Body of pancreas (tissue), 4 donors: ENCODE data around the gene GABRG3. TPM values are rescaled to one million over a fixed set of nuclear protein-coding genes. Genes with fewer than 3 reads are reported as not detected.

Source experiments
- ATAC-seq: fragments of 150-250 bp; one replicate; pipeline ENCODE4 v1.9.1; 2016
- DNase-seq, 4 donors: peaks; one replicate each; pipeline ENCODE4 v3.0.0-alpha.2; 2019
- H3K27ac ChIP-seq, 4 donors: fragments of 200-600 bp; sonication (generic); 1 replicate in 3 of 4; 2 replicates in 1 of 4; pipeline versions ENCODE4 v1.5.1 to v1.6.1; 2016 to 2019; ENCODE audit warnings: mild to moderate bottlenecking in 1 of 4, mixed read lengths in 1 of 4, moderate library complexity in 1 of 4
- H3K27me3 ChIP-seq, 2 donors: fragments of 200-600 bp; sonication (generic); one replicate each; pipeline ENCODE4 v1.6.0; 2016; ENCODE audit warnings: mild to moderate bottlenecking in 1 of 2
- H3K36me3 ChIP-seq, 2 donors: fragments of 200-600 bp; sonication (generic); replicated peaks in 1 of 2; 2 replicates each; pipeline ENCODE4 v1.5.1; 2016; ENCODE audit warnings: low read depth in 2 of 2; ENCODE audit not compliant: insufficient read depth in 1 of 2
- H3K4me1 ChIP-seq: fragments of 200-600 bp; sonication (generic); one replicate; pipeline ENCODE4 v1.6.0; 2016
- H3K4me3 ChIP-seq, 2 donors: fragments of 200-600 bp; sonication (generic); 1 replicate in 1 of 2; 2 replicates in 1 of 2; pipeline ENCODE4 v1.5.1; 2016 to 2019
- H3K9me3 ChIP-seq, 3 donors: fragments of 200-600 bp; sonication (generic); 1 replicate in 2 of 3; 2 replicates in 1 of 3; pipeline ENCODE4 v1.5.1; 2016
- POLR2A ChIP-seq, 3 donors: fragments of 450-650 bp; IDR thresholded peaks; one replicate each; pipeline ENCODE4 v1.6.1; 2016; ENCODE audit warnings: antibody characterized with exemption in 3 of 3, mild to moderate bottlenecking in 2 of 3
- WGBS, 2 donors: methylation state at CpG; one replicate each; pipeline ENCODE4 v1.1.5; 2017; 5-methylcytosine and 5-hydroxymethylcytosine counted together
- intact Hi-C: fragments of 100-400 bp; cut with DNase I; formaldehyde crosslinking; loops from one replicate; pipeline ENCODE4 v1.15.1; 2023
- total RNA-seq, 2 donors: library from RNA; depleted of rRNA; stranded (reverse); fragments of >200 nt; gene quantifications; one replicate each; pipeline ENCODE4 v1.1.0, GENCODE V29; 2016
- TF ChIP-seq, protein P1 (sequence below), 7 experiments: fragments of 450-650 bp in 4 of 7; fragments of 200-600 bp in 3 of 7; sonication (generic) in 3 of 7; IDR thresholded peaks; one replicate each; pipeline ENCODE4 v1.5.1; 2016 to 2019; ENCODE audit warnings: antibody characterized with exemption in 7 of 7

The GABRG3 gene
- total RNA-seq, 2 donors from 2014 or later, result not detected

DNA sequence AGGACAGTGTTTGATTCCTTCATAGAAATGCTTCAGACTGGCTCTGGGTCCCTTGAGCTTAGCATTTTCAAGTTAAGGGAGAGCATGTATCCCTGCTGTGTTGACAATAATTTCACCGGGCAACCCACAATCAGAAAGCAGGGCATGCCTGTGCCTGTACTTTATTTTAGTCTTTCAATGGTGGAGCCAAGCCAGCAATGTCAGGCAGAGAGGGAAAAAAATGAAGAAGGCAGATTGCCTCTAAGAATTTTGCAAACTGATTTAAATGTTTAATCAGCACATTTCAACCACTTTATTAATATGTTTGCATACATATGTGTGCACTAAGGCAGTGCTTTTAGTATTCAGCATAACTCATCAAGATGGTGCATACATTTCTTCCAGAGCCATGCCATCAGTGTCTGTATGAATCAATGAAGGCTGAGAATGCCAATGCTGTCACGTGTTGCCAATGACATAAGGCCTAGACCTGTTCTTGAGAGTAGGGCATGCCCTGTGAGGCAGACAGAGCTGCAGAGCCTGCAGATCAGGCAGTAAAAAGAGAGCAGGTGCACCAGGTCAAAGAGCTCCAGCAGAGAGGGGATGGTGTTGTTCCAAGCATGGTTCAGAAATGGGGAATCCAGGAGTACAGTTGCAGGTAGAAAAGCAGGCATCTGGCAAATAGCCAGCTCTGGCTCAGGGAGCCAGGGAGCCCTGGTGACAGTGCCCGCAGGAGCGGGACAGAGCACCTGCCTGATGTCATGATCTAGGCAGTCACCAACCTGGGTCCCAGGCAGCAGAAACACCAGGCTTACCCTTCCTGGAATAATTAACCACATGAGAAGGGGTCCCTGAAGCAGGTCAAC, 508.5 kb downstream of the GABRG3 start:
- Histone ChIP-seq H3K36me3 (no peaks in the 10 kb centered on the region), H3K4me1 (no peaks in the 10 kb centered on the region), H3K9me3 (no peaks in the 10 kb centered on the region), H3K27ac (no peak overlapping the region), H3K27me3 (no peaks in the 10 kb centered on the region), H3K4me3 (no peak overlapping the region)
- no peak for TF ChIP-seq POLR2A (IDR thresholded peaks at IDR 0.05)
- TF ChIP-seq, protein P1, sequence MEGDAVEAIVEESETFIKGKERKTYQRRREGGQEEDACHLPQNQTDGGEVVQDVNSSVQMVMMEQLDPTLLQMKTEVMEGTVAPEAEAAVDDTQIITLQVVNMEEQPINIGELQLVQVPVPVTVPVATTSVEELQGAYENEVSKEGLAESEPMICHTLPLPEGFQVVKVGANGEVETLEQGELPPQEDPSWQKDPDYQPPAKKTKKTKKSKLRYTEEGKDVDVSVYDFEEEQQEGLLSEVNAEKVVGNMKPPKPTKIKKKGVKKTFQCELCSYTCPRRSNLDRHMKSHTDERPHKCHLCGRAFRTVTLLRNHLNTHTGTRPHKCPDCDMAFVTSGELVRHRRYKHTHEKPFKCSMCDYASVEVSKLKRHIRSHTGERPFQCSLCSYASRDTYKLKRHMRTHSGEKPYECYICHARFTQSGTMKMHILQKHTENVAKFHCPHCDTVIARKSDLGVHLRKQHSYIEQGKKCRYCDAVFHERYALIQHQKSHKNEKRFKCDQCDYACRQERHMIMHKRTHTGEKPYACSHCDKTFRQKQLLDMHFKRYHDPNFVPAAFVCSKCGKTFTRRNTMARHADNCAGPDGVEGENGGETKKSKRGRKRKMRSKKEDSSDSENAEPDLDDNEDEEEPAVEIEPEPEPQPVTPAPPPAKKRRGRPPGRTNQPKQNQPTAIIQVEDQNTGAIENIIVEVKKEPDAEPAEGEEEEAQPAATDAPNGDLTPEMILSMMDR (IDR thresholded peaks at IDR 0.05), result no peak
- WGBS, 2 donors, result 73 to 83% methylated on average over 3 to 4 of the region's 4 CpGs
- DNase-seq (no peak), ATAC-seq (no peak)
- intact Hi-C loops, result no loop called here

DNA sequence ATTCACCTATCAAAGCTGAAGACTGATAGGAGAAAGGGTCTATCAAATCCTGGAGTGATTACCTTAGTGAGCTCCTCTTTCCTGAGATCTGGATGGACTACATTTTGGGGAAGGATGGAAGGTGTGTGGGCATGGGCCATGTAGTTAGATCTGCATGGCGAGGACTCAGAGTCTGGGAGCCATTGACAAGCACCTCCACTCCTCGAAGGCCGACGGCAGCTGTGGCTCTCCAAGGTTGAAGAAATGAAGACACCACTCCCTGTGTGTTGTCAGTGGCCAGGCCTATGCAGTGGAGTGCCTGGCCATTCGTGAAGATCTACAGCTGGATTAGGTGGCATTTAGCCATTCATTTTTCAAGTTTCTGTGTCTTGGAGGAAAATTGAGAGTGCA, 509.2 kb downstream of the GABRG3 start:
- Histone ChIP-seq H3K36me3 (no peaks in the 10 kb centered on the region), H3K27me3 (no peaks in the 10 kb centered on the region), H3K4me3 (no peak overlapping the region), H3K4me1 (no peaks in the 10 kb centered on the region), H3K27ac (no peak overlapping the region), H3K9me3 (no peaks in the 10 kb centered on the region)
- TF ChIP-seq POLR2A (IDR thresholded peaks at IDR 0.05), result no peak
- intact Hi-C loops, result no loop called here
- ATAC-seq, result no peak
- 77 to 86% methylated on average over 5 of the region's 5 CpGs for WGBS, 2 donors
- no peak for DNase-seq

DNA sequence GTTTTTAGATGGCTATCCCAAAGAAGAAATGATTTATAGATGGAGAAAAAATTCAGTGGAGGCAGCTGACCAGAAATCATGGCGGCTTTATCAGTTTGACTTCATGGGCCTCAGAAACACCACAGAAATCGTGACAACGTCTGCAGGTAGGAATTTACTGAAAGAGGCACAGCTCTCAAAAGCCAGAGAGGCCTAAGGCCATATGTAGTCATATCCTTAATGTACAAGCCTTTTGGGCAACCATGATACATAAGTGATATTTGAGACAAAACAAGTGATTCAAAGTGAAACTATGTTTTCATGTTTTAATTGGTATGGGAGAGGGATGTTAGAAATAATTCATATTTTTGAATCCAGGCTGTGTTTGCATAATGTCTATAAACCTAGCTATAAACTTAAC, 509.7 kb downstream of the GABRG3 start:
- ATAC-seq (no peak), DNase-seq (no peak)
- TF ChIP-seq, protein P1 (IDR thresholded peaks at IDR 0.05), result no peak
- TF ChIP-seq POLR2A (IDR thresholded peaks at IDR 0.05), result no peak
- intact Hi-C loops, result no loop called here
- Histone ChIP-seq H3K9me3 (no peaks in the 10 kb centered on the region), H3K27me3 (no peaks in the 10 kb centered on the region), H3K4me3 (no peak overlapping the region), H3K36me3 (no peaks in the 10 kb centered on the region), H3K27ac (no peak overlapping the region), H3K4me1 (no peaks in the 10 kb centered on the region)
- 65 to 76% methylated on average over 3 of the region's 3 CpGs for WGBS, 2 donors

DNA sequence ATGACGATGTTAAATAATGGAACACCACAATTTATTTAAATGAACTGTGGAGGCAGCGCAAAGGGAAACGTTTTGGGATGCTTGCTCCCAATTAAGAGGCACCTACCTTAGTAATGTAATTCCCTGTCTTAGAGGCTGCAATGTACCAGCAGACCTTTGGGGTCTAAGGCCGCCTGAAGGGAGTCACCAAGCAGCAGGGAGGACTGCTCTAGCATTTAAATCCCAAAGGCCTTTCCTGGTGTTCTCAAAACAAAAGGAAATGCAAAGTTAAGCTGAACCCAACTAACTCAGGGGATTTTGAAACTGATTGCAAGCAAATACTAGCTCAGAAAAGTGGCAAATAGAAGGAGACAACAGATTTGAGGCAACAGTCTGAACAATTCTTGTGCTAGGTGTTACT, 510.8 kb downstream of the GABRG3 start:
- ATAC-seq (no peak), DNase-seq (no peak)
- Histone ChIP-seq H3K27ac (no peak overlapping the region), H3K4me1 (no peaks in the 10 kb centered on the region), H3K27me3 (no peaks in the 10 kb centered on the region), H3K9me3 (no peaks in the 10 kb centered on the region), H3K4me3 (no peak overlapping the region), H3K36me3 (no peaks in the 10 kb centered on the region)
- intact Hi-C loops, result no loop called here
- 52 to 69% methylated on average over 4 of the region's 4 CpGs for WGBS, 2 donors
- TF ChIP-seq POLR2A (IDR thresholded peaks at IDR 0.05), result no peak
- TF ChIP-seq, protein P1 (IDR thresholded peaks at IDR 0.05), result no peak

DNA sequence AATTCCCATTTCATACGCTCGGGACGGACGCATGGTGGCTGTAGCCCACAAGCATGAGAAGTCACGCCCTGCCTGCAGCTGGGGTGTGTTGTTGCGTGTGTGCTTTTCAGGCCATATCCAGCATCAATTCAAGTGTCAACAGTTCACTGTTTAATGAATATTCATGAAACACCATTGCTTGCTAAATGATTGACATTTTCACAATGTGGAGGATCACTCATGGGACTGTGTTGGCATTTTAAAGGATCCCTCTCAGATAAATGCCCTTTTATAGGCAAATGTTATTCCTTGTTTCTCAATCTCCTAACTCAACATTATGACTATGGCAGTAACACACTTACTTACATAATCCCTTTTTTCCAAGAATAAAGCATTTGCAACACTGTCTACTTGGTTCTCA, 511.3 kb downstream of the GABRG3 start:
- WGBS, 2 donors, result 79 to 88% methylated on average over 6 of the region's 6 CpGs
- Histone ChIP-seq H3K36me3 (no peaks in the 10 kb centered on the region), H3K27me3 (no peaks in the 10 kb centered on the region), H3K27ac (no peak overlapping the region), H3K4me1 (no peaks in the 10 kb centered on the region), H3K4me3 (no peak overlapping the region), H3K9me3 (no peaks in the 10 kb centered on the region)
- ATAC-seq, result no peak
- TF ChIP-seq, protein P1 (IDR thresholded peaks at IDR 0.05), result no peak
- no peak for TF ChIP-seq POLR2A (IDR thresholded peaks at IDR 0.05)
- intact Hi-C loops, result no loop called here
- no peak for DNase-seq
